Dedifferentiated amniotic fluid mesenchymal stem cell (primary cell): ENCODE data around the gene PIGC.

Source experiments
- DNase-seq: peaks from one replicate; pipeline ENCODE4 v3.0.0-alpha.2; 2016; ENCODE audit errors: extremely low spot score

Gene PIGC

GRCh38 chr1:172443666-172444453 lies at the start of gene PIGC:
PIGC (minus strand) TSS chr1:172444069; CDS start chr1:172442622, 1,447 bp downstream.
- DNase-seq: peak; percentile 88

GRCh38 chr1:172492421-172492820 lies 48.6 kb upstream of the PIGC start:
- no peak for DNase-seq

DNA sequence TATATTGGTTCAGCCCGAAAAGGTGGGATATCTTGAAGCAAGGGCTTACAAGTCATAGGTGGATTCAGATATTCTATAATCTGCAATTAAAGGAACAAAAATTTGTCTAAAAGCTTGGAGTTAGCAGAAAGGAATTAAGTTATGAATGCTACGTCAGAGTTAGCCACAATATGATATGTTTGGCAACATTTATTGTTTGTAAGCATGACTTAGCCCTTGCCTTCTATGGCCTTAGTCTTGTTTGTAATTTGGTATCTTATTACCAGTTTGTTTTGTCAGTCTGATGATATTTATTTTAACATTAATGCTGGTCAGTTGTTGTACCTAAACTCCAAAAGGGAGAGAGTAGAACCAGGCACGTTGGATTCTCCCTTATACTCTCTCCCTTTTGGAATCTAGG lies 46.0 kb upstream of the PIGC start:
- DNase-seq: peak; percentile 71

- no peak for DNase-seq
These were observed 44.5 kb upstream of the PIGC start for GRCh38 chr1:172488393-172488792.

DNA sequence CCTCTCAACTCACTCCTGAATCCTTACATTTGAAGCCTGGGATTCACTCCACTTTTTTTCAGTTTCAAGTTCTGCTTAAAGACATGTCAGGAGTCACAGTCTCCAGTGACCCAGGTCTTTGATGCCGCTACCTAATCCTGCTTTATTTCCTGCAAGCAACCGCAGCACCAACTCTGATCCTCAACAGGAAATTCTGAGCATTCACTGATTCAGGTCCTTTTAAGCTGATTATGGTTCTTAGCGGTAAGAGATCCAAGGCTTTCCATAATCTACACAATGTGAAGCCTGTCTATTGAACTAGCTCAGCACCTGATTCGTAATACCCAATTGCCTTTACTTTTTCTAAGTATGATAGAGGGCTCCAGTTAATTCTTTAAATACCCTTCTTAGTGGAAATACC lies 43.7 kb upstream of the PIGC start:
- no peak for DNase-seq

GRCh38 chr1:172486805-172487454 lies 43.1 kb upstream of the PIGC start:
- no peak for DNase-seq

DNA sequence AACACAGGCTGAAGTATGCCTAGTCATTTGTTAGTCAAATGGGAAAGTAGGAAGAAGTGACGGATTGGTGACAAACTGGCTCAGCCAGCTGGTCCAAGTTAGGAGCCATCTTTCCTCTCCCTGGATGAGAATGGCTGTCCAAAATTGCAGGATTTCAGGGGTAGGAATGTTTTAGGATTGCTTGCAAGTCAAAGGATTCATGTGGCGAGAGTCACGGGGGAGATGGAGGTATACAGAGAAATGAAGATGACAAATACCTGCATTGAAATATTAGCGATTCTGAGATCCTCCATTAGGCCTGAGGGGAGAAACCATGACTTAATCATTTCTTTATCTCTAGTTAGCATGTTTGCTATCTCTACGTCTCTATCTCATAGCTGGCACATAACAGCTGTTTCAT lies 41.8 kb upstream of the PIGC start:
- DNase-seq: no peak

DNA sequence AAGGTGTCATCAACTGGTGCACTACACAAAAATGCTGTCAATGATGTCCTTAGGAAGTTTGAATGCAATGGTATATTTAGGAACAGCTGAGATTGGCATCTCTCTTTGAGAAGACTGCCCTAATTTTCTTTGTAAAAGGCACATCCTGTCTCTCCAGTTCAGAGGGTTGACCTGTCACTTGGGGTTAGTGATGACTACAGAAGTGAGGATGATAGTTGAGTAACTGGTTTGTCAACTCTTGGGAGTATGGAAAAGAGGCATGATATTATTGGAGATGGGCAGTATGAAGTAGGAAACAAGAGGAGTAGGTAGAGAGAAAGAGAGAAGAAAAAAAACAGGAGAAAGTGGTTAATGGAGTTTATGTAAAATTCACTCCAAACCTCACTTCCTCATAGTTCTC lies 40.4 kb upstream of the PIGC start:
- no peak for DNase-seq

DNA sequence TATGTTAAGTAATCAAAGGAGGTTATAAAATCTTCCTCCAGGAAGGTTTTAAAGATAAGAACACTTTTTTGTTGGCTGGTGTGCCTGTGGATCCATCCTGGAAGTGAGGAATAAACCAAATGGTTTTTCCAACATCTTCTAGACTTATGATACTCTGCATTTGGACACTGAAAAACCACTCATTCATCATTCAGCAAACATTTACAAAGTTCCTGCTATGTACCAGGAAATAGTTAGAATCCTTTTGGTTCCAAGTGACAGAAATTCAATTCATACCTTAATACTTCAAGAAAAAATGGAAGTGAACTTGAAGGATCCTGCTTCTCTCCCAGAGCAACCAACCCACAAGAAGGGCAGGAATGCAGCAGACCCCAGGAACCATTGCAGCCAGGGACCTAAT lies 39.6 kb upstream of the PIGC start:
- DNase-seq: no peak

- DNase-seq: no peak
These were observed 38.2 kb upstream of the PIGC start for GRCh38 chr1:172482044-172482443.

DNA sequence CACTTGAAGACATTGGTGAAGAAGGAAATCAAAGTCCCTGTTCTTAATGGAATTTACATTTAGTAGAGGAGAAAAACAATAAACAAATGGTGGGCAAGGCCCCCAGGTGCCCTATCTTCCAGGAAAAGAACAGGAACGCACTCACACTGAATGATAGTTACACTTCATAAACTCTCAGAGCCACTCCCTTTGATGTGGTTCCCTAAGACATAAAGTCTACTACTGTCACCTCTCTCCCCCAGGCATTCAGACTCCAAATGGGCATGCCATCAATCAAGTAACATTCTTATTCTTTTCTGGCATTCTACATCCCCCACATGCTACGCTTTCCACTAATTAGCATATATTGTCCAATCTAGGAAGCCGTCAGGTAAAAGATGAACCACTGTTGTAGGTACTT lies 36.6 kb upstream of the PIGC start:
- no peak for DNase-seq

- no peak for DNase-seq
These were observed 34.6 kb upstream of the PIGC start for GRCh38 chr1:172478485-172478884.

GRCh38 chr1:172477741-172478140 lies 33.9 kb upstream of the PIGC start:
- DNase-seq: no peak

GRCh38 chr1:172477216-172477615 lies 33.3 kb upstream of the PIGC start:
- no peak for DNase-seq

DNA sequence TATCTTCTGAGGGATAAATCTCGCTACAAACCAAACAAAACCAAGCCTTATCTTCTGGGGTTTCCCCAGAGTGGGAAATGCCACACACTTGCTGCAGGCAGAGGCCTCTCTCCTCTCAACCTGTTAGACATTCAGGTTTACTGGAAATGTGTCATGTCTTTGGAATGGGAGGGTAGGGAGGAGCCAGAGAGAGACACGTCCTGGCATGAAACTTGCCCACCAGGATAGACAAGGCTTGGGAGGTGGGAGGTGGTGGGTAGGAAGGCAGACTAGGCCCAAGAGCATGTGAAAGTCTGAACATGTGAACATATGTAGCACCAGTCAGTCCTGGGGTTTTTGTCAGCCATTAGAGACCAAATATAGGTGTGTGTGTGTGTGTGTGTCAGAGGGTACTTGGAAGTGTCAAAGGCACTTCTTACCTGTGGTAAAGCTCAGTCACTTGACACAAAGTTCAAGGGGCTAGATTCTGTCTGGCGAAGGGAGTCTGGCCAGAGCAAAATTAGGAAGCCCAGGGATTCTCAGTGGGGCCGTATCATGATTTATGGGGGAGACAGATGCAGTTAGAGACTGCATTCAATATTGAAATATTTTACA lies 32.4 kb upstream of the PIGC start:
- no peak for DNase-seq

GRCh38 chr1:172473842-172474241 lies 30.0 kb upstream of the PIGC start:
- no peak for DNase-seq

DNA sequence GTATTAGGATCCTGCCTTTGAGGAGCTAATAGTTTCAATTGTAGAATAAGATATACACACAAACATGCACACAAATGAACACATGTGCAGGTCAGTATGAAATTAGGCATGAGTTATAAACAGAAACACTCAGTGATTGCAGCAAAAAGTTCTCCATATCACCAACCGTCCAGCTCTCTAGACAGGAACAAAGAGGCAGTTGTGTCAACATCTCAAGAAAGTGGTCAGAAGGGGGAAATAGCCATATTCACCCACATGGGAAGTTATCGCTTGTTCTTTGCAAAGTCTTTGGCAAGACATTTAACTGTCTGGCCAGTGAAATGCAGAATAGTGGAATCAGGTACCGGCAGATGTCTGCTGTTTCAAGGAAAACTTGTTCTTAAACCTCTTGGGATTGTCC lies 29.4 kb upstream of the PIGC start:
- DNase-seq: no peak

GRCh38 chr1:172472495-172472894 lies 28.6 kb upstream of the PIGC start:
- no peak for DNase-seq

GRCh38 chr1:172471666-172472065 lies 27.8 kb upstream of the PIGC start:
- no peak for DNase-seq

- DNase-seq: no peak
These were observed 26.3 kb upstream of the PIGC start for GRCh38 chr1:172470149-172470548.

DNA sequence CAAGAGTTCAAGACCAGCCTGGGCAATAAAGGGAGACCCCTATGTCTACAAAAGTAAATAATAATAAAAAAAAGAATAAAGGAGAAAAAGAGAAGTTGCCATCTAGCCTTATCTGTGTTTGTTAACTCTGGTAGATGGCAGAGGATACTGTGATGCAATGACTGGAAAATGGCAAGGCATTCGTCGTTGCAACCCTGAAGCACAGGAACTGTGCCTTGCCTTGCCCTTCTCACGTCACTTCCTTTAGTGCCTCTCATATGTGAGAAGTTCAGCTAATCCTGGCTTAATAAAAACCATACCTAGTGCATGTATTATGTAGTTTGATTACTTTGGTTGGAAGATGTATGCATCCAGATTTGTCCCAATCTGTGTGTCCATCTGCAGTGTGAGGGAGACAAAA lies 25.8 kb upstream of the PIGC start:
- no peak for DNase-seq

GRCh38 chr1:172468296-172468695 lies 24.4 kb upstream of the PIGC start:
- DNase-seq: no peak

- no peak for DNase-seq
These were observed 23.6 kb upstream of the PIGC start for GRCh38 chr1:172467446-172467845.
